Stimulated activated CD8-positive, alpha-beta memory T cell treated with anti-CD3 and anti-CD28 coated beads, Interleukin-15, amount 100 ng/mL, for 48 hours (primary cell): ENCODE measurements around the gene CDC26.
"Not testable (repeated sequence)": the region's sequence is repeated elsewhere in the genome, so short reads cannot be mapped to it uniquely, and the experiment has no call there.

ENCODE experiments used
- DNase-seq, 2 donors: peaks; one replicate each; pipeline ENCODE4 v3.0.0-alpha.2; 2020; ENCODE audit warnings: low read depth in 2 of 2

CDC26 gene

DNA sequence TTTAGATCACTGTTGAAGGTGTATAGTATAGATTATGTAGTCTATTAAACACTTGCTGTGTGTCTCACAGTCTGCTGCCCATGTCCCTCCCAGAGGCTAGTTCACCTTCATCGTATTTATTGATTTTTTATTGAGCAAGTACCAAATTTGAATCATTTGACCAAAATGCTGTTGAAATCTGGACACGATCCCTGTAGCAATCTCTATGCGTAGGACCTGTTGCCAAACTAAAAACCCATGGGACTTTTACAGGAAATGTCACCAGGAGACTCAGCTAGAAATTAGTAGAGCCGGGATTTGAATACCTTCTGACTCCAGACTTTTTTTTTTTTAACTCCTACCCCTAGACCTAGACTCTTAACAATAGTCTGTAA lies 36.5 kb downstream of the CDC26 start:
- no peak for DNase-seq

DNA sequence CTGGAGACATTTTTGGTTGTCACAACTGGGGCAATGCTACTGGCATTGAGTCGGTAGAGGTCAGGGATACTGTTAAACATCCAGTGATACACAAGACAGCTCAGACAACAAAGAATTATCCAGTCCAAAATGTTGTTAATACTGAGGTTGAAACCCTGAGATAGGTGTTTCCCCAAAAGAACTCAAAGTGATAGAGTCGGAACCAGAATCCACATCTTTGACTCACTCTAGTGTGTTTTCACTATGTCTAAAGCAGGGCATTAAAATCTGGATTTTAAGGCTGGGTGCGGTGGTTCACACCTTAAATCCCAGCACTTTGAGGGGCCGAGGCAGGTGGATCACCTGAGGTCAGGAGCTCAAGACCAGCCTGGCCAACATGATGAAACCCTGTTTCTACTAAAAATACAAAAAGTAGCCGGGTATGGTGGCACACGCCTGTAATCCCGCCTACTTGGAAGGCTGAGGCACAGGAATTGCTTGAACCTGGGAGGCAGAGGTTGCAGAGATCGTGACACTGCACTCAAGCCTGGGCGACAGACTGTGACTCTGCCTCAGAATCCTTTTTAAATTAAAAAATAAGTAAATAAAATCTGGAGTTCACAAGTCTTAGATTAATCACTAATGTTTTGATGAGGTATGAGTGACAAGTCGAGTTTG lies 37.0 kb downstream of the CDC26 start:
- no peak for DNase-seq

DNA sequence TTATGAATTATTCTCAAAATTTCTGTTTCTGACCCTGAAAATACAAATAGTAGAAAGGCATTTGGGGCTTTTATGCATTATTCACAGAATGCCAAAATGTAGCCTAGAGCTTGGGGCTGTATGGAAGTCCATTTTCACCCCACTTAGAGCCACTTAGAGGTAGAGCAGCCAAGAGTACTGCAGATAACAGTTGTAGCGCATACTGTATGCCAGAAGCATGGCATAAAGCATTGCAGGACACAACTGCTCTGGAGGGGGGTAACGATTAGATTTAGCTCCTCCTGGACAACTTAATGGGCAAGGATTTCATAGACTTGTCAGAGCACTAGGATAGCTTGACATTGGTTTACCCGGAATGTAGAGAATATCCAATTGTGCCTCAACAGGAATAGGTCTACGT lies 38.3 kb downstream of the CDC26 start:
- DNase-seq, result no peak

DNA sequence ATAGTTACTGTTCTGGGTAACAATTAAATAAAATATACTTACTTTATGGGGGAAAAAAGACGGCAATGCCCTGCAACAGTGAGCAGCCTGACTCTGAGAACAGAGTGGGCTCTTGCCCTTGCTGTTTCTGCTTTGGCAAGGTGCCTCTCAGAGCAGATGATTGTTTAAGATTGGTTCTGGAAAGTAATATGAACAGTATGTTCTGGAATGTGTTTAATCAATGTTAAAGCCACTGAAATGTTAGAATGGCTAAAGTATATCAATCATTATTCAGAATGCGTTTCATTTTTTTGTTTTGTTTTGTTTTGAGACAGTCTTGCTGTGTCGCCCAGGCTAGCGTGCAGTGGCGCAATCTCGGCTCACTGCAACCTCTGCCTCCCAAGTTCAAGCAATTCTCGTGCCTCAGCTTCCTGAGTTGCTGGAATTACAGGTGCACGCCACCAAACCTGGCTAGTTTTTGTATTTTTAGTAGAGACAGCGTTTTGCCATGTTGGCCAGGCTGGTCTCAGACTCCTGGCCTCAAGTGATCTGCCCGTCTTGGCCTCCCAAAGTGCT lies 39.6 kb downstream of the CDC26 start:
- not testable (repeated sequence) for DNase-seq

DNA sequence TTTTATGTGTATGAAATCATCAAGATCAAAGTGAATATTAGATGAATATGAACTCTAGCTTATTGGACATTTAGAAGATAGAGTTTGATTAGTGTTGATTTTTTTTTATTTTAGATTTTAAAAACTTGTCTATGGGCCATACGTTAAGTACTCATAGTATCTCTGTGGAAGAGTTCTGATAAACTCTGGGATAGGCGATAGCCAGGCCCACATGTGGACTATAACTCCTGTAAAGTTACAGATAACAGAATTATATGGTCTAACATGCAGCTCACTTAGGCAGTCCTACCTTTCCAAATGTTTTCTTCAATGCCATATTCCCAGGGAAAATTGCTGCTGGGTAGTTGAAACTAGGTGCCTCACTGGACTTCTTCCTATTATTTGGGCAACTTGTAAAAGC lies 43.7 kb downstream of the CDC26 start:
- no peak for DNase-seq

DNA sequence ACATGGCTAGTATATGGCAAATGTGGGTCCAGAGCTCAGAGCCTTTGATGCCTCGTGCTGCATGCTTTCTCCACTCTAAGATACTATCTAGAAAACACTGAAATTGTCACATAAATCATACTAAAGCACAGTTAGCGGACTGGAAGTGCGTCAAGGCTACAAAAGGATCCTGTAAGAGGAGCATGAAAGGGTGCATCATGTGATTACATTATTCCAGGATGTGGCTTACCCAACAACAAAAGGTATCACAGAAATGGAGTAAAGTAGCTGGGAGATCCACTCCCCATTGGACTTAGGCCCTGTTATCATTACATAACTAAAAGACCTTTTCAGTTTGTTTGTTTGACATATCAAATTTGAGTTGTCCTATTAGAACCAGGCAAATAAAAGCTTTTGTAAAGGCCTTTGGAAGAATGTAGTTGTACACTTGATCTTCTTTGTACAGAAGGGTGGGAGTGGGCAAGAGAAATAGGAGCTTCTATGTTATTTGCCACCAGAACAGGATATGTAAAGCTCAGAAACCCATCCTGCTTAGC lies 47.2 kb downstream of the CDC26 start:
- DNase-seq, result no peak

DNA sequence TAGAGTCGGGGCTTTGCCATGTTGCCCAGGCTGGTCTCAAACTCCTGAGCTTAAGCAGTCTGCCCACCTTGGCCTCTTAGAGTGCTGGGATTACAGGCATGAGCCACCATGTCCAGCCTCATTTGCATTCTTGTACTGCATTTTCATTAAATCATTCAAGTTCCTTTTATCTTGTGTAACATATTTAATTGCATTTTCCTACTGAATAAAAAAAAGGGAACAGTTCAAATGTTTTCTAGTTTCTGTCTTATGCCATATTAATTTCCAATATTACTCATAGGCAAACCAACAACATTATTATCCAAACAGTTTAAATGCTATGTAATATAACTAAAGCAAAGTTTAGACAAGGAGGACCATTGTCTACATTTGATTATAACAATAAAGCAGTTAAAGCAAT lies 47.9 kb downstream of the CDC26 start:
- DNase-seq, result no peak

DNA sequence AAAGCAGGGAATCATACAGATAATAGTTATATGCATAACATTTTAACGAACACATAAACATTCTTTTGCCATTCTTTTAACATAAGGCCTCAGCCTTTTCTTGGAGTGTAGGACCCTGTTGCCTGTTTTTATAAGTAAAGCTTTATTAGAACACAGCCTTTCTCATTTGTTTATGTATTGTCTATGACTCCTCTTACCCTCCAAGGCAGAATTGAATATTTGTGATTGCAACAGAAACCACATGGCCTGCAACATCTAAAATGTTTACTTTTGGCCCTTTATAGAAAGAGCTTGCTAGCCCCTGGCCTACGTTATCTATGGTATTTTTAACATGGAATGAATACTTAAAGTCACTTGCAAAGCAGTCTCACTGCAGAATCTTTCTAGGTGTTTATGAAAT lies 51.4 kb downstream of the CDC26 start:
- no peak for DNase-seq

DNA sequence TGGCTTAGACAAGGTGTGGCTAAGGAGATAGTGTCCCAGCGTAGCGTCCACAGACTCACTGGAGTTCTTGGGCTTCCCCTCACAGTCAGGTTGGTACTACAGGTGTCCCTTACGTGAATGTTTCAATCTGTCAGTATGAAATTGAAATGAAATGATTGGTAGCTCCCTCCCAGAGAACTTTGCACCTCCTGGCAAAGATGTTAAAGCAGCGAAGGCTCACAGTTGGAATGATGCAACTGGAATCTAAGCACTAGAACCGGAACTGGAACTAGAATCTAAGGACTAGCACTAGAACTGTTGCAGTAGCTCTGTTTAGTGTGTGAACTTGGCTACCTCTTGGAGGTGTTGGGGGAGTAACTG lies 52.9 kb downstream of the CDC26 start:
- DNase-seq, result no peak

DNA sequence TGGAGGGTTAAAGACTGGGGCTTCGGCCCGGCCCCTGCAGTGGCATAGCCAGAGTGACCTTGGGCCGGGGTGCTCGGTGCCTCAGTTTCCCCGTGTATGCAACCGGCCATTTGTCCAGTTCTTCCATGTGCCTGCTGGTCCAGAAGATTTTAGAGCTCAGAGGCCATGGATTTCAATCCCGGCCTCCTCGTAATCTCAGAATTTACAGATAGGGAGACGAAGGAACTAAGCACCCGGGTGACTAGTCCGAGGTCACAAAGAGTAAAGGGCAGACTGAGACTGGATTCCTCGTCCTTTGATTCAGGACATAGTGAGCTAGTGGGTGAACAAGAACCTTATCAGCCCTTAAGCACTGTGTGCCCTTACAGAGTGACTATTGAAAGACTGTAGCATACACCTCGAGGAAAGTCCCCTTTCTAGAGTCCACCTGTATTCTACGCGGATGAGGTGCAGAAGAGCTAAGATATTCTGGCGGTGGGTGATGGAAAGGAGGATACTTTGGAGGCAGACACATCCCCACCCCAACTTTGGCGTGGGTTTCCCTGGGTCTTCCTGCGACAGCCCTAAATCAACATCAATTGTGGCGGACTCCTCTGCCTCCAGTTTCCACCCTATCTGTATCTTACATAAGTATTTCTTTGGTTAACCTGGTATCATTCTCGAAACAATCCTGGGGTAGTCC lies 53.4 kb downstream of the CDC26 start:
- no peak for DNase-seq

DNA sequence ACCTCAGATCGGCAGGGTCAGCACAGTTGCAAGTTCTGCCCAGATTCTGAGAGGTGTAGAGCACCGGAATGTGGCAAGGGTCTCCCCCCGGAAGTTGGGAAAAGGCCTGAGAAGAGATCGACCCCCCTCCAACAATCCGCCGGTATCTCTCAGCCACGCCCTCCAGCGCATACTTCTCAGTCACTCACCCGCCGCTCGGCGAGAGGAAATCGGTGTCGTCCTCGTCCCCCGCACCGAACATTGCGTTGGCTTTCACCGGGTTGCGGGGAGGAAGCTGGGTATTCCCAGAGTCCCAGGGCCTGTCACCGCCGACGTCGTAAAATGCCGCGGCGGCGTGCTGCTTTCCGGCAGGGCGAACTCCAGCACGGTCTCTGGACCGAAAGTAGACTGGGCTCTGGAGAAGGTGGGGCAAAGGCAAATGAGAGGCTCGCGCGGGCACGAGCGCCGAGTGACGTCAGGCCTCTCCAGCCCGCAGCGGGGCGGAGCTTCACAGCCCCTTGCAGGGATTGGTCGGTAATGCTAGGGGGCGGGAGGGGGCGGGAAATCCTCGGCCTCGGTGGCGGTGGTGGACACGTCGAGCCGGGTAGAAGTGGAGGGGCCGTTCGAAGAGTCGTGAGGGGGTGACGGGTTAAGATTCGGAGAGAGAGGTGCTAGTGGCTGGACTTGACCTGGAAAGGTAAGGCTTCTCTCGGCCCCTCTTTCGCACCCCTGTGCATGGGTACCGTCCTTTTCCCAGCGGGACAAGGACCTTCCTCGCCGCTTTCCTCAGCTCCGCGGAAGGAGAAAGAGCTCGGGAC lies 54.2 kb downstream of the CDC26 start, which contains the start of the genes FKBP15 and SLC31A1:
Gene FKBP15 (minus strand): TSS at position 275 of the 797 bp plus-strand sequence. CDS start 34 bp downstream, at position 241.
Gene SLC31A1 (plus strand): TSS at position 542 of the 797 bp plus-strand sequence. CDS start 34,605 bp downstream, outside the sequence.
- peak; percentile 96 to 97 for DNase-seq

DNA sequence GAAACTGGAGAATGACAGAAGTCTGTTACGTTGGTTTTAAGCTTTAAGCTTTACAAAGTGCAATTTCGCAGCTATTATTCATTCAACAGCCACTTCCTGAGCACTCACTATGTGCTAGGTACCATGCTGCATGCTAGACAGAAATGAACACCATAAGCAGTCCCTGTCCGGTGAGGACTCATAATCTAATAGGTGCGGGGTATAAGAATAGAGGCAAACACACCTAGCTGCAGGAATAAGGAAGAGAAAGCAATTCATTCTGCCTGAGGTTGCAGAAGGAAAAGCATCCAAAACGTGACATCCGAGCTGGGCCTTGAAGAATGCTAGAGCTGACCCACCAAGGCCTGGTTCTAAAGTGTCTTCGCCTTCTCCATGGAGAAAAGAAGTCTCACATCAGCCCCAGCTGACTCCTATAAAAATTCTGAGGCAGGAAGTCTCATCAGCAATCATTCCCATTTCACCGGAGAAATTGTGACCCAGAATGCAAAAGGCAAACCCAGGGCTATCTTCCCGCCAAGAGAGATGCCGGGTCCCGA lies 54.8 kb downstream of the CDC26 start:
- DNase-seq, result no peak

DNA sequence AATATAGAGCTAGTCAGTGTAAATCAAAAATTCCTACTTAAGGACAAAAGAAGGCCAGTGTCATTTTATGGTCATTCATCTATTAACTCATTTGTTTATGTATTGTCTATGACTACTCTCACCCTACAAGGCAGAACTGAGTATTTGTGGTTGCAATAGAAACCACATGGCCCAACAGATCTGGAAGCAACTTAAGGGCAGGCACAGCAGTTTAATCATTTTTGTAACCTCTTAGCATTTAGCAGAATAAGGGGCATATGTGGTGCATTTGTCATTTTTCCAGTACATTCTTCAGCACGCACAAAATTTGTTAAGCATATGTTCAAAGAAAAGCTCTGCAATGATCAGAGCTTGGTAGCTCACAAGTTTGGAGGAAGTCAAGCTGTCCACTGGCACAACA lies 55.4 kb downstream of the CDC26 start:
- DNase-seq, result no peak

DNA sequence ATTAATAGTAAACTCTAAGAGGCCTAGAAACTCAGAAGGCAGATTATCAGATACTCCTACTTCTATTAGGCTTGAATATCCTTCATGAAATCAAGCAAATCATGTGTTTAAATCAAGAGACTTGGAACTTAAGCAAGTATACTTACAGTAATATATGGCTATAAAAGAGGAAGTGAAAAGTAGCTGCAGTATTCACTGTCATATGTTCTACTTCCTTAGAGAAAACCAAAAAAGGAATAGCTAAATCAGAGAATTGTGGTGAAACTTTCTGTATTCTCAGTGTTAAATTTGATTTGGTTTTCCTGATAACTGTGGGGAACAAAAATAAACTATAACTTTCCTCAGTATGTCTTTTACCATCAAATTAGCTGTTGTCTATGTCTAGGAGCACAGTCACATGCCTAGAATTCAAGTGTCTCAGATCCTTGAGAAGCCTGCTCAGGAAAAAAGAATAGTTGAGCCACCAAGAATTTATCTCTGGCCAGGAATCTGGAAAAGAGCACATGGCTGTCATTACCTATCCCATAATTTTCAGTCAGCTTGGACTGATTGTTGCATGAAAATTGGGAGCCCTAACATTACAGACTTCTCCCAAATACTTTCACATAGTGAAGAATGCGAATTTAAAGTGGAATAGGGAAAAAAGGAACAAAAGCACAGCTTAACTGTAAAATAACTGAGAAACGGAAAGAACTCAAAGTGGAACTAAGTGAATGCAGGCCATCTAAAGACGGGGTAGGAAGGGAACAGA lies 56.0 kb downstream of the CDC26 start:
- no peak for DNase-seq
